Measurements from ENCODE around the gene SMAD3.

Gene SMAD3

DNA sequence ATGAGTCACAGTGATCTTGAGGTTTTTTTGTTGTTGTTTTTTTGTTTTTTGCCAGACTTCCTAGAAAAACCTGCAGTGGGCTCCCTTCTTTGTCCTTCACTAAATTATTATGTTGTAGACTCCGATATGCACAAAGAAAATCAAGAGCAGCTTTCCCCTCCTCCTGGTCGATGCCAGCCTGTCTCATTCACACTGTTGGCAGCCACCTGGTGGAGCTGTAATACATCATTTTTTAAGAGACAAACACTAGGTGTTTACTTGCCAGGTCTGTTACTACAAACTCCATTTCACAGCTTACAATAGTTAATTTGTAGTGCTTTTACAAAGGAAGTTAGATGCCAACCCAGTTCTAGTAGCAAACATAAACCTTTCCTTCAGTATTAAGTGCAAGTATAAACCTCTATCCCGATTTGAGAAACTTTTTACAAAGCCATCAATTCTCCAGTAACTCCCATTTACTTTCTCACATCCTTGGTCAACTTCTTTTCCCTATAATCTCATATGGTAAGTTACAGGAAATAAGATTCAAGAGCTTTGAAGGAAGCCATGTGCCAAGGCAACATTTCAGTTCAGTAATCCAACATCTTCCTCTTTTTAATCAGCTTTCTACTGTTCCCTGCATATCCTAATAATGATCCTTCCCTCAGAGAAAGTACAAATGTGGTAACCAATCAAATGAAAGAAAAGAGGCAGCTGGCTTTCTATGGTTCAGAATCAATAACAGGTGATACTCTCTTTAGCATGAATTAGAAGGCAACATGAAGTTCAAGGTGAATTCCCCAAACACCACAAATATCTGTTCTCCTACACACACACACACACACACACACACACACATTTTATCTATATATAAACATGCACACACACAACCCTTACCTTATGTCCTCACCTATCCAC lies 175.1 kb downstream of the SMAD3 start:
- DNase-seq (ENCODE audit: low spot score) = no peak

- DNase-seq (ENCODE audit: low spot score) = no peak
Measured at GRCh38 chr15:67241132-67241855, 175.9 kb downstream of the SMAD3 start.

- peak; percentile 37 for DNase-seq (ENCODE audit: low spot score)
Measured at GRCh38 chr15:67242708-67243111, 177.3 kb downstream of the SMAD3 start.
